ENCODE data around the gene TCF7L2.

TCF7L2 gene

DNA sequence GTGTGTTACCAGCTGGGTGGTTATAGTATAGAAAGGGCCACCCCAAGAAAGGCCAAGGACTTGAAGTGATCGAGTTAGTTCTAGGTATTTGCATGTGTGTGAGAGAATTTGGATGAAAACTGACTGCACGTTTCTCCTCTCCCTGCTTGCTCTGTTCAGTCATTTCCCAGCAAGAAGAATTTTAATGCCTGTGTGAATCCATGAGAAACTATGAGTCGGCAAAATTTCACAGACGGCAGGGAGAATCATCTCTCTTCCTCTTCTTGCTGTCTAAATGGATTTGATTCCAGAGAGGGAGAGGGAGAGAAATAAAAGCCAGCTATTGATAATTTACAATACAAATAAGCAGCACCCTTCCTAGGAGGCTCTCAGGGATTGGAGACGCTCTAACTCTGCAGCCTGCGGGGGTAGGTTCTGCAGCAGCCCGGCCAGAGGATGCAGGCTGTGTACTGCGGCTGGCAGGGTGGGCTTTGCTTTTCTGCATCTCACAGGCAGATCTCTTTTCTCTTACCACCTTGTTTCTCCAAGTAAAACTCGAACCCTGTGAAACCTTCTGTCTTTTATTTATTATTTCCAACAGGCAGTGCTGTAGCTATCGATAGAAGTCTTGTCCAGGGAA, 183.6 kb downstream of the TCF7L2 start:
- Histone ChIP-seq H3K27me3 (ENCODE audit: control insufficient read depth in 2 of 2, insufficient read depth in 2 of 2, low read length in 2 of 2) (no peaks in the 10 kb centered on the region), H3K27ac (ENCODE audit: low read depth in 2 of 2, low read length in 2 of 2) (no peak overlapping the region), H3K4me3 (ENCODE audit: low read length in 2 of 2) (no peak overlapping the region), H3K9me3 (ENCODE audit: control insufficient read depth in 2 of 2, low read length in 2 of 2) (no peaks in the 10 kb centered on the region), H3K4me1 (ENCODE audit: control insufficient read depth in 2 of 2, insufficient read depth in 2 of 2, low read length in 2 of 2) (peaks cover 0 to under 1% of the 10 kb centered on the region in 2 donors), H3K9ac (ENCODE audit: low read depth in 1 of 2, low read length in 2 of 2) (no peak overlapping the region), H3K36me3 (ENCODE audit: control insufficient read depth in 2 of 2, insufficient read depth in 2 of 2, low read length in 2 of 2) (peaks cover 3 to 20% of the 10 kb centered on the region in 2 donors)

DNA sequence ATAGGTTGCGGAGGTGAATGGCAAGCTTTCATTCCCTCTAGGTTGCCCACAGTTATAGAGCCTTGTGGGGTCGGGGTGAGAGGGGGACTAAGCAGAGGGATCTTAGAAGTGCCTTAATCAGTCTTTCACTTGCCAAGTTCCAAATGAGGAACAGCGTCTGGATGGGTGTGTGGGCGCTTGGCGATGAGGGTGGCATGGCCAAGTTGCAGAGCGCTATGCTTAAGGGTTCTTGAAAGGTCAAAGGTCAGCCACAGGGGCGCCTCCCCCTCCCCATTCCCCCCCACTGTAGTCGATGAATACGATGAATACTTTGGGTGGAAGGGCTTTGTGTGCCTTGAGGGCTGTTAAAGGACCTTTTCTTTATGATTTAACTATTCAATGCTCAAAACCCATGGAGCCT, 185.0 kb downstream of the TCF7L2 start:
- no peaks in the 10 kb centered on the region for H3K9me3 ChIP-seq (ENCODE audit: control insufficient read depth in 2 of 2, low read length in 2 of 2)
- no peaks in the 10 kb centered on the region for H3K27me3 ChIP-seq (ENCODE audit: control insufficient read depth in 2 of 2, insufficient read depth in 2 of 2, low read length in 2 of 2)
- no peak overlapping the region for H3K4me3 ChIP-seq (ENCODE audit: low read length in 2 of 2)
- no peak overlapping the region for H3K9ac ChIP-seq (ENCODE audit: low read depth in 1 of 2, low read length in 2 of 2)
- H3K4me1 ChIP-seq (ENCODE audit: control insufficient read depth in 2 of 2, insufficient read depth in 2 of 2, low read length in 2 of 2): peaks cover 3 to 4% of the 10 kb centered on the region in 2 donors
- H3K36me3 ChIP-seq (ENCODE audit: control insufficient read depth in 2 of 2, insufficient read depth in 2 of 2, low read length in 2 of 2): peaks cover 3 to 16% of the 10 kb centered on the region in 2 donors
- no peak overlapping the region for H3K27ac ChIP-seq (ENCODE audit: low read depth in 2 of 2, low read length in 2 of 2)

DNA sequence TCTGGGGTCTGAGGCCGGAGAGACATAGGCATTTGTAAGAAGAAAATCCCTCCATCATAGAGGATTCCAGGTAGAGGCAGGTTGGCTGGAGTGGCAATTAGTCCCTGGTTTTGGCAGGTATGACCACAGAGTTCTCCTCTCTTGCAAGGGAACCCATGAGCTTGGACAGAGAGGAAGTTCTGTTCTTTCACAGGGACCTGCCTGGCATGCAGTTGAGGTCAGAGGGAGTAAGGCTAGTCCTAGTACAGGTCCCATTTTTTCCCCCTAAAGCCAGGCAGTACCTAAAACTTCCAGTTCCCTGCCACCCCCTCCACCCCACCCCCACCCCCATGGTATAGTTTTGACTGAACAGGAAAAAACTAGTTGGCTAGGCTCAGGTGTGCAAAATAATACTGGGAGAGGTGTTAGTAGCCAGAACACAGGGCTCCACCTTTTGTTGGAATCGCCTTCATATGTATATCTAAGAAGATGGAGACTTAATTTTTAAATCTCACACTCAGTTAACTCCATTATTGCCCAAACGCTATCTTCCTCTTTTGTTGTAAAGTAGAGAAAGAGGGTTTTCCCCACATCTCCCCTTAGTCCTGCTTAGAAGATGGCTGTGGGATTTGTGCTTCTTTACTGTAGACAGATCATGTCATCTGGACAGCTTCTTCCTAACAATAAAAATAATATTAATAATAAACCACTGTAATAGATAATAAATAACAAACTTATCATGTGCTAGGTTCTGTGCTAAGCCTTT, 188.1 kb downstream of the TCF7L2 start:
- Histone ChIP-seq H3K9ac (ENCODE audit: low read depth in 1 of 2, low read length in 2 of 2) (no peak overlapping the region), H3K4me3 (ENCODE audit: low read length in 2 of 2) (no peak overlapping the region), H3K27me3 (ENCODE audit: control insufficient read depth in 2 of 2, insufficient read depth in 2 of 2, low read length in 2 of 2) (no peaks in the 10 kb centered on the region), H3K27ac (ENCODE audit: low read depth in 2 of 2, low read length in 2 of 2) (no peak overlapping the region), H3K36me3 (ENCODE audit: control insufficient read depth in 2 of 2, insufficient read depth in 2 of 2, low read length in 2 of 2) (peaks cover 13 to 24% of the 10 kb centered on the region in 2 donors), H3K4me1 (ENCODE audit: control insufficient read depth in 2 of 2, insufficient read depth in 2 of 2, low read length in 2 of 2) (peaks cover 3 to 4% of the 10 kb centered on the region in 2 donors), H3K9me3 (ENCODE audit: control insufficient read depth in 2 of 2, low read length in 2 of 2) (no peaks in the 10 kb centered on the region)

DNA sequence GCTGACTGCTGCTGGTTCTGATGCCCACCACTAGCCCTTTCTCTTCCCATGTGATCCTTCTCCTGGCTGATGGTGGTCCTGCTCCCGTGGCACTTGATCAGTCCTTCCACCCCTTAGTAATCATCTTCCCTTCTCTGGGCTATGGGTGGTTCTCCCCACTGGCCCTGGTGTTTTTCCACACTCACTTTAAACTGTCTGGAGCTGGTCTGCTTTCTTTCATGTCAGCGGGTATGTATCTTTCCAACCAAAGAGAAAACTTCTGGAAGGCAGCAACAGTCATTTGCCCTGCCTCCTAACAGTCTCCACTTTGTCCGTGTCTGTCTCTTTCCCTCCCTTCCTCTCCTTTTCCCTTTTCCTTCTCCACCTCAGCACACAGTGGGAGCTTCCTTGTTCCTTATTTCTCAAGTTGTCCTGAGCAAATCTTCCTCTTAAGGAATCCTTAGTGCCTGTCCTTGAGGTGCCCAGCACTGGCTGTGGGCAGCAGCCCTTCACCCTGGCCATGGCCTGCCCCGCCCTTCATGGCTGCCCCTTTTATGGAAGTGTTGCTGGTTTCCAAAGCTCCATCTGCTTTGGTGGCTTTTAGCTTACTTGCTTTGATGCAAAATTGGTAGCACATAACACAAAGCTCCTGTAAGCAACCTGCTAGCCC, 189.0 kb downstream of the TCF7L2 start:
- Histone ChIP-seq H3K27me3 (ENCODE audit: control insufficient read depth in 2 of 2, insufficient read depth in 2 of 2, low read length in 2 of 2) (no peaks in the 10 kb centered on the region), H3K4me1 (ENCODE audit: control insufficient read depth in 2 of 2, insufficient read depth in 2 of 2, low read length in 2 of 2) (peaks cover 3 to 4% of the 10 kb centered on the region in 2 donors), H3K36me3 (ENCODE audit: control insufficient read depth in 2 of 2, insufficient read depth in 2 of 2, low read length in 2 of 2) (peaks cover 17 to 31% of the 10 kb centered on the region in 2 donors), H3K4me3 (ENCODE audit: low read length in 2 of 2) (no peak overlapping the region), H3K9ac (ENCODE audit: low read depth in 1 of 2, low read length in 2 of 2) (no peak overlapping the region), H3K9me3 (ENCODE audit: control insufficient read depth in 2 of 2, low read length in 2 of 2) (no peaks in the 10 kb centered on the region), H3K27ac (ENCODE audit: low read depth in 2 of 2, low read length in 2 of 2) (no peak overlapping the region)

DNA sequence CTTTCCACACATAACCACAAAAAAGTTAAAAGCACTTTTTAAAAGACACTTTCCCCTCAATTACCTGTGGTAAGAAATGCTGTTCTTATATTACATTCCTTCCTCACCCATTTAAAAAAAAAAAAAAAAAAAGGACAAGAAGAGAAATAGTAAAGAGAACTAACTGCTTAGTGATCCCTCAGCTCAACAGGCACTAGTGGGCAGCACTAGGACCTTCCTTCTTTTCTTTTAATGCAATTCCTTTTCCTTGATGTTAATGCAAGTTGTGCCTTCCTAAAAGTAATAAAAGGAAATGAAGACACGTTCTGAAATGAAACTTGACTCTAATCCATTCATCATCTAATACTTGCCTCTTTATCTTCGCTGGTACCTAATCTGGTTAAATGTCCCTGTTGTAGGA, 189.7 kb downstream of the TCF7L2 start:
- peaks cover 23 to 33% of the 10 kb centered on the region in 2 donors for H3K36me3 ChIP-seq (ENCODE audit: control insufficient read depth in 2 of 2, insufficient read depth in 2 of 2, low read length in 2 of 2)
- H3K4me1 ChIP-seq (ENCODE audit: control insufficient read depth in 2 of 2, insufficient read depth in 2 of 2, low read length in 2 of 2): peaks cover 3 to 4% of the 10 kb centered on the region in 2 donors
- no peaks in the 10 kb centered on the region for H3K9me3 ChIP-seq (ENCODE audit: control insufficient read depth in 2 of 2, low read length in 2 of 2)
- H3K27ac ChIP-seq (ENCODE audit: low read depth in 2 of 2, low read length in 2 of 2): no peak overlapping the region
- H3K27me3 ChIP-seq (ENCODE audit: control insufficient read depth in 2 of 2, insufficient read depth in 2 of 2, low read length in 2 of 2): no peaks in the 10 kb centered on the region
- H3K4me3 ChIP-seq (ENCODE audit: low read length in 2 of 2): no peak overlapping the region
- no peak overlapping the region for H3K9ac ChIP-seq (ENCODE audit: low read depth in 1 of 2, low read length in 2 of 2)

DNA sequence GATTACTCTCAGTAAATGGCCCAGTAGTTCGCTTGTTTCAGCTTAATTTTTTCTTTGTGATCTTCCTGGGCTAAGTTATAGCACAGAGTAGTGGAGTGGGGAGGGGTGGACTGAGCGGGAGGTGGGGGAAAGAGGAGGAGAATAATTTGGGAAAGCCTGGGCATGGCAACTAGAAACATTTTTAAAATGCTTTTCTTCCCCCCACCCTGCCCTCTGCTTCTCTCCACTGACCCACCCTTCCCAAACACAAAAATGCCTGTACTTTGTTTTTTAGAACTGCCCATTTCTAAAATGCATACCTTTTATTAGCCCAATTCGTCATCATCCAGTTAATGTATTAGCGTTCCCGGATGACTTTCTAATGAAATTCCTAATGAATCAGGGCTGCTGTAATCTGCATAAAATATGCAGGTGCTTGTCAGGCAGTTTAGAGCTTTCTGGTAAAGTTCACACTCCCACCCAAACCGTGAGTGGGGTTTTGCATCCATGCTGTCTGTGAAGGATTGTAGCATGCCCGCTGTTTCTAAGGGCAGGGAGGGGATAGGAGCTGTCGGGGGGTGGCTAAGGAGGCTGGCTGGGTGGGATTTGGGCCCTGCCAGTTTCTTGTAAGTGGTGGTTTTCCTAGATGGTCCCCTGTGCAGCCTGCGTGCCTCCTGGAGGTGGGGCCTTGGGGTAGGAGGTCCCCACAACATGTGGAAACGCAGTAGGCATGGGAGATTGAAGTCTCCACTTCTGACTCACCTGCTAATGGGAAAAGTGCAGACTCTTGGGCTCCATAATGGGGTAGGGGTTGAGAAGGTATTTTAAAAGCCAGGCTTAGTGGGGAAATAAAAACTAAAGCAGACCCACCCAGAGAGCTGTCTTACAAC, 190.3 kb downstream of the TCF7L2 start:
- no peak overlapping the region for H3K4me3 ChIP-seq (ENCODE audit: low read length in 2 of 2)
- no peaks in the 10 kb centered on the region for H3K27me3 ChIP-seq (ENCODE audit: control insufficient read depth in 2 of 2, insufficient read depth in 2 of 2, low read length in 2 of 2)
- H3K36me3 ChIP-seq (ENCODE audit: control insufficient read depth in 2 of 2, insufficient read depth in 2 of 2, low read length in 2 of 2): peaks cover 23 to 34% of the 10 kb centered on the region in 2 donors
- no peaks in the 10 kb centered on the region for H3K9me3 ChIP-seq (ENCODE audit: control insufficient read depth in 2 of 2, low read length in 2 of 2)
- no peak overlapping the region for H3K27ac ChIP-seq (ENCODE audit: low read depth in 2 of 2, low read length in 2 of 2)
- H3K4me1 ChIP-seq (ENCODE audit: control insufficient read depth in 2 of 2, insufficient read depth in 2 of 2, low read length in 2 of 2): peaks cover 3 to 4% of the 10 kb centered on the region in 2 donors
- no peak overlapping the region for H3K9ac ChIP-seq (ENCODE audit: low read depth in 1 of 2, low read length in 2 of 2)

DNA sequence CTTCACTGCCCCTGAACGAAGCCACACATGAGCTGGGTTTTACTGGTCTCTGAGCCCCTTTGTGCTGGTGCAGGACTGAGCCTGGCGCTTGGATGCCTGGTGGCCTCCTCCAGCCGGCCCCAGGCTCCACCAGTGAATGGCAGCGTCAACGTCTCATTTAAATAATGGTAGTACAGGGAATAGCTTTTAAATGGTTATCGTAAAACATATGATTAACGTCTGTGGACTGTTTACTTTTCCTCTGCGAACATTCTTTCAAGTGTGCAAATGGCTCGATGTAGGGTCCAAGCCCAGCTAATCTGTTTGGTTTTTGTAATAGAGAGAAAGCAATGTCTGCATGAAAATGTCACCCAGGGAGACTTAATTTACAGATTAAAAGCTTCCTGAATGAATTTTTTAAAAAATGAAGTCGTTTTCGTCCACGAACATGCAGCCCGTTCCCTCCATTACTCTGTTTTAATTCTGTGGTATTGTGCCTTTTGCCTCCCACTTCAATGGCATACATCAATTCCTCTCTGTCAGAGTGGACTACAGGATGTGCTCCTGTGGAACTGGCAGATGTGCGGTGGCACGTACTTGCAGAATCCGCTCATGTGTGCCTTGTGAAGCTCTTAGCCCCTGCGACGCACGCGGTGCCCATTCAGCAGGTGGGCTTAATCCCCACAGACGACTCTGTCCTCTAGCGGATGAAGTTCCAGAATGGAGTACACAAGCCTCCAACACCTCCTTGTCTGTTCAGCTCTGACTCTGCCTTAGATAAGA, 192.7 kb downstream of the TCF7L2 start:
- Histone ChIP-seq H3K4me3 (ENCODE audit: low read length in 2 of 2) (no peak overlapping the region), H3K27ac (ENCODE audit: low read depth in 2 of 2, low read length in 2 of 2) (no peak overlapping the region), H3K27me3 (ENCODE audit: control insufficient read depth in 2 of 2, insufficient read depth in 2 of 2, low read length in 2 of 2) (no peaks in the 10 kb centered on the region), H3K9ac (ENCODE audit: low read depth in 1 of 2, low read length in 2 of 2) (no peak overlapping the region), H3K9me3 (ENCODE audit: control insufficient read depth in 2 of 2, low read length in 2 of 2) (no peaks in the 10 kb centered on the region), H3K4me1 (ENCODE audit: control insufficient read depth in 2 of 2, insufficient read depth in 2 of 2, low read length in 2 of 2) (peaks cover 3 to 4% of the 10 kb centered on the region in 2 donors), H3K36me3 (ENCODE audit: control insufficient read depth in 2 of 2, insufficient read depth in 2 of 2, low read length in 2 of 2) (peaks cover 35 to 41% of the 10 kb centered on the region in 2 donors)

DNA sequence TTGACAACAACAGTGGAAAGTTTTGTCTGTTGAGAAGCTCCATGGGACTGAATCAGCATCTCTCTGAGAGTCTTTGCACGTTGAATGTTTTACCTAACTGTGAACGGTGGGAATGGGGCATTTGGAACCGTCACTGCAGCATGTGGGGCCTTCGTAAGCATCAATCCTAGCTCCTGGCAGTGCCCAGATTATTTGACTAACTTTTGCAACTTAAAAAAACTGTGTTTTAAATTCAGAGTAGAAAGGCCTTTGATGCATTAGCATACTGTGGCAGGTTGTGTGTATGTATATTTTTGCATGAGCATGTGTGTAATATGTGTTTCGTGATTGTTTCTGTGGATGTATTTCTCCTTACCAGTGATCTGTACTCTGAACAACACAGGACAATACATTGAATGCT, 194.5 kb downstream of the TCF7L2 start:
- Histone ChIP-seq H3K4me1 (ENCODE audit: control insufficient read depth in 2 of 2, insufficient read depth in 2 of 2, low read length in 2 of 2) (no peaks in the 10 kb centered on the region), H3K36me3 (ENCODE audit: control insufficient read depth in 2 of 2, insufficient read depth in 2 of 2, low read length in 2 of 2) (peaks cover 49 to 55% of the 10 kb centered on the region in 2 donors)

DNA sequence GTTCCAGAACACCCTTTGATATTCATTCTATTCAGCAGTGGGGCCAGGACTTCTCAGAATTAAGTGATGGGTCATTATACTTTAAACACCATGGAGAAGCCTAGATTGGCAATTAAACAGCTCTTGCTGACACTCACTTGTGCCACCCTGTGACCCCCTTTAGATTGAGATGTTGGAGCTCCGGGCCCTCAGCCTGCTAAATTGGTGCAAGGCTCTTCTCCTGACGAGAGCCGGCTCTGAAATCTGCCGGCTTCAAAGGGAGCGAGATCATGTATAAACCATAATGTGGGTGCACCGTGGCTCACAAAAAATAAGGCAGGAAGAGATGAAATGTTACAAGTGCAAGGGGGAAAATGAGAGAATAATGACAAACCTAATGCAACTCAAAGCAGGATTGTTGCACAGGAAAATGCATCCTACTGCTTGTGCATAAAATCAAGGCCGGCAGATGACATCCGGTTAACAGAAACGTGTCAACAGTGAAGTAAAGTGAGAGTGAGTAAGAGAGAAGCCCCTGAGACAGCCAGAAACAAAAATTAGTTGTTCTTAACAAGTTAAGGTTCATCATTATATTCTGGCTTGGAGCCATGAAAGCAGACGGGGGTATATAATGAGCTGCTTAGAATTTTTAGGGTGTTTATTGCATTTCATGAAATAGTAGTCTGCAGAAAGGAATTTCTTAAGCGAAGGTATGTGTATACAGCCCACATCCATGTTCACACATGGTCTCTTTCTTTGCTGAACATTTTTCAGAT, 198.2 kb downstream of the TCF7L2 start:
- Histone ChIP-seq H3K27ac (ENCODE audit: low read depth in 2 of 2, low read length in 2 of 2) (no peak overlapping the region), H3K4me1 (ENCODE audit: control insufficient read depth in 2 of 2, insufficient read depth in 2 of 2, low read length in 2 of 2) (no peaks in the 10 kb centered on the region), H3K9me3 (ENCODE audit: control insufficient read depth in 2 of 2, low read length in 2 of 2) (no peaks in the 10 kb centered on the region), H3K4me3 (ENCODE audit: low read length in 2 of 2) (no peak overlapping the region), H3K27me3 (ENCODE audit: control insufficient read depth in 2 of 2, insufficient read depth in 2 of 2, low read length in 2 of 2) (no peaks in the 10 kb centered on the region), H3K36me3 (ENCODE audit: control insufficient read depth in 2 of 2, insufficient read depth in 2 of 2, low read length in 2 of 2) (peaks cover 73 to 80% of the 10 kb centered on the region in 2 donors), H3K9ac (ENCODE audit: low read depth in 1 of 2, low read length in 2 of 2) (no peak overlapping the region)

More for the DNA sequence above, 194.5 kb downstream of the TCF7L2 start:
- no peak overlapping the region for H3K27ac ChIP-seq (ENCODE audit: low read depth in 2 of 2, low read length in 2 of 2)
- H3K4me3 ChIP-seq (ENCODE audit: low read length in 2 of 2): no peak overlapping the region
- H3K27me3 ChIP-seq (ENCODE audit: control insufficient read depth in 2 of 2, insufficient read depth in 2 of 2, low read length in 2 of 2): no peaks in the 10 kb centered on the region
- H3K9ac ChIP-seq (ENCODE audit: low read depth in 1 of 2, low read length in 2 of 2): no peak overlapping the region
- H3K9me3 ChIP-seq (ENCODE audit: control insufficient read depth in 2 of 2, low read length in 2 of 2): no peaks in the 10 kb centered on the region
